ENCODE results near the gene UBE2I. TPM values are rescaled to one million over a fixed set of nuclear protein-coding genes. Genes with fewer than 3 reads are reported as not detected.

UBE2I gene
- total RNA-seq, 3 donors from 2014 or later = 52.5 to 67.8 (median 62.2) TPM

DNA sequence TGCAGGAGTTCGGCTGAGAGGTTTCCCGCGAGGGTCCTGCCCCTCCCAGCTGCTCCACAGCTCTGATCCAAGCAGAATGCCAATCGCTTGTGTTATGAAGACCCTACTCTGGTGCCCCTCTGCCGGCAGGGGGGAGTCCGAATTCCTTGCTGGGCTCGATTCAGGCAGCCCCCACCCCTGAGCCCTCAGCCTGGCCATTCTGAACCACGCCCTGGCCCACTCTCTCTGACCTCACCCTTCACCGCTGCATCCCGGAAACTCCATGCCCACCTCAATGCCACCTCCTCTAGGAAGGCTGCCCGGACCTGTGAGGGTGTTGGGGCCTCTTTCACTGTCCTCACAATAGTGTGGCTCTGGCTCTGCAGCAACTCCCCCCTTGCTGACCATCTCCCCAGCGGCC, 7.9 kb upstream of the UBE2I start:
- Histone ChIP-seq H3K36me3 (no peaks in the 10 kb centered on the region), H3K27ac (no peak overlapping the region), H3K27me3 (no peaks in the 10 kb centered on the region), H3K4me1 (no peaks in the 10 kb centered on the region), H3K9me3 (no peaks in the 10 kb centered on the region), H3K4me3 (peak overlapping the region in 1 of 3 donors; percentile 42)
- TF ChIP-seq, protein P1, sequence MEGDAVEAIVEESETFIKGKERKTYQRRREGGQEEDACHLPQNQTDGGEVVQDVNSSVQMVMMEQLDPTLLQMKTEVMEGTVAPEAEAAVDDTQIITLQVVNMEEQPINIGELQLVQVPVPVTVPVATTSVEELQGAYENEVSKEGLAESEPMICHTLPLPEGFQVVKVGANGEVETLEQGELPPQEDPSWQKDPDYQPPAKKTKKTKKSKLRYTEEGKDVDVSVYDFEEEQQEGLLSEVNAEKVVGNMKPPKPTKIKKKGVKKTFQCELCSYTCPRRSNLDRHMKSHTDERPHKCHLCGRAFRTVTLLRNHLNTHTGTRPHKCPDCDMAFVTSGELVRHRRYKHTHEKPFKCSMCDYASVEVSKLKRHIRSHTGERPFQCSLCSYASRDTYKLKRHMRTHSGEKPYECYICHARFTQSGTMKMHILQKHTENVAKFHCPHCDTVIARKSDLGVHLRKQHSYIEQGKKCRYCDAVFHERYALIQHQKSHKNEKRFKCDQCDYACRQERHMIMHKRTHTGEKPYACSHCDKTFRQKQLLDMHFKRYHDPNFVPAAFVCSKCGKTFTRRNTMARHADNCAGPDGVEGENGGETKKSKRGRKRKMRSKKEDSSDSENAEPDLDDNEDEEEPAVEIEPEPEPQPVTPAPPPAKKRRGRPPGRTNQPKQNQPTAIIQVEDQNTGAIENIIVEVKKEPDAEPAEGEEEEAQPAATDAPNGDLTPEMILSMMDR (IDR thresholded peaks at IDR 0.05) = no peak
- no peak for TF ChIP-seq POLR2AphosphoS5 (IDR thresholded peaks at IDR 0.05)
- no peak for TF ChIP-seq POLR2A (IDR thresholded peaks at IDR 0.05)
- intact Hi-C loops (cut with DNase I; ENCODE audit: low total_unique reads) = no loop called here
- no peak for DNase-seq (ENCODE audit: low spot score in 2 of 2)

- H3K9me3 ChIP-seq = no peaks in the 10 kb centered on the region
- no peaks in the 10 kb centered on the region for H3K27me3 ChIP-seq
- intact Hi-C loops (cut with DNase I; ENCODE audit: low total_unique reads) = no loop called here
- H3K4me3 ChIP-seq = no peak overlapping the region
- no peak overlapping the region for H3K27ac ChIP-seq
- no peak for DNase-seq (ENCODE audit: low spot score in 2 of 2)
- no peaks in the 10 kb centered on the region for H3K4me1 ChIP-seq
- TF ChIP-seq POLR2A (IDR thresholded peaks at IDR 0.05) = no peak
- TF ChIP-seq, protein P1 (IDR thresholded peaks at IDR 0.05) = no peak
- no peak for TF ChIP-seq POLR2AphosphoS5 (IDR thresholded peaks at IDR 0.05)
- no peaks in the 10 kb centered on the region for H3K36me3 ChIP-seq
These were observed 3.6 kb upstream of the UBE2I start for GRCh38 chr16:1305823-1306222.

GRCh38 chr16:1306334-1306733, 3.1 kb upstream of the UBE2I start:
- H3K27ac ChIP-seq = no peak overlapping the region
- no peaks in the 10 kb centered on the region for H3K9me3 ChIP-seq
- TF ChIP-seq, protein P1 (IDR thresholded peaks at IDR 0.05) = no peak
- TF ChIP-seq POLR2A (IDR thresholded peaks at IDR 0.05) (no peak), POLR2AphosphoS5 (IDR thresholded peaks at IDR 0.05) (no peak)
- no peak overlapping the region for H3K4me3 ChIP-seq
- H3K4me1 ChIP-seq = peaks cover under 1 to 2% of the 10 kb centered on the region in 2 donors
- no peak for DNase-seq (ENCODE audit: low spot score in 2 of 2)
- intact Hi-C loops (cut with DNase I; ENCODE audit: low total_unique reads) = no loop called here
- H3K27me3 ChIP-seq = no peaks in the 10 kb centered on the region
- H3K36me3 ChIP-seq = no peaks in the 10 kb centered on the region

DNA sequence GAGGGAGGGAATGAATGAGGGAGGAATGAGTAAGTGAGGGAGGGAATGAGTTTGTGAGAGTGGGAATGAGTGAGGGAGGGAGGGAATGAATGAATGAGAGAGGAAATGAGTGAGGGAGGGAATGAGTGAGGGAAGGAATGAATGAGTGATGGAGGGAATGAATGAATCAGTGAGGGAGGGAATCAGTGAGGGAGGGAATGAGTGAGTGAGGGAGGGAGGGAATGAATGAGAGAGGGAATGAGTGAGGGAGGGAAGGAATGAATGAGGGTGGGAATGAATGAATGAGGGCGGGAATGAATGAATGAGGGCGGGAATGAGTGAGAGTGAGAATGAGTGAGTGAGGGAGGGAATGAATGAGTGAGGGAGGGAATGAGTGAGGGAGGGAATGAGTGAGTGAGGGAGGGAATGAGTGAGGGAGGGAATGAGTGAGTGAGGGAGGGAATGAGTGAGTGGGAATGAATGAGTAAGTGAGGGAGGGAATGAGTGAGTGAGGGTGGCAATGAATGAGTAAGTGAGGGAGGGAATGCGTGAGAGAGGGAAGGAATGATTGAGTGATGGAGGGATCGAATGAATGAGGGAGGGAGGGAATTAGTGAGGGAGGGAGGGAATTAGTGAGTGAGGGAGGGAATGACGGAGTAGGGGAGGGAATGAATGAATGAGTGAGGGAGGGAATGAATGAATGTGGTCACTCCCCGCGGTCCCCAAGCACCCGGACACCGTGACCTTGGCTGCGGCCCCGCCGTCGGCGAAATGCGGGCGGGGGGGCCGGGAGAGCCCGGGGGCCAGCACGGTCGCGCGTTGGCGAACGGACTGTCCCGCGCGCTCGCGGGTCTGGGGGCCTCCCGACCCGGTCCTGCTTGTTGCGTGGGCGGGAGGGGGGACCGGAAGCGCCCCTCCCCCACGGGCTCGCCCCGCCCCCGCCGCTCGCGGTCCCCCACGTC, 1.1 kb upstream of the UBE2I start:
- Histone ChIP-seq H3K27me3 (no peaks in the 10 kb centered on the region), H3K27ac (peak overlapping the region; percentile 97), H3K4me1 (peaks cover 18% of the 10 kb centered on the region in 2 donors), H3K9me3 (no peaks in the 10 kb centered on the region), H3K4me3 (peak overlapping the region; percentile 75 to 88 (median 78)), H3K36me3 (no peaks in the 10 kb centered on the region)
- TF ChIP-seq POLR2AphosphoS5 (IDR thresholded peaks at IDR 0.05) = no peak
- TF ChIP-seq POLR2A (IDR thresholded peaks at IDR 0.05) = no peak
- TF ChIP-seq, protein P1 (IDR thresholded peaks at IDR 0.05) = no peak
- intact Hi-C loops (cut with DNase I; ENCODE audit: low total_unique reads) = loop anchor here (2.0 kb wide), 1 partner anchor 38 kb away; no protein-coding TSS in a partner anchor
- DNase-seq (ENCODE audit: low spot score in 2 of 2) = no peak
